Fibroblast of skin of right biceps (primary cell): ENCODE measurements around the gene LRPPRC.

ENCODE experiments used
- DNase-seq: peaks from one replicate; pipeline ENCODE4 v3.0.0-alpha.2; 2013

The LRPPRC gene

GRCh38 chr2:43853141-43854081 is 142.4 kb downstream of the LRPPRC start:
- no peak for DNase-seq

- DNase-seq, result no peak
Measured at GRCh38 chr2:43852196-43852730, 143.5 kb downstream of the LRPPRC start.

GRCh38 chr2:43851011-43851980 is 144.5 kb downstream of the LRPPRC start:
- no peak for DNase-seq

DNA sequence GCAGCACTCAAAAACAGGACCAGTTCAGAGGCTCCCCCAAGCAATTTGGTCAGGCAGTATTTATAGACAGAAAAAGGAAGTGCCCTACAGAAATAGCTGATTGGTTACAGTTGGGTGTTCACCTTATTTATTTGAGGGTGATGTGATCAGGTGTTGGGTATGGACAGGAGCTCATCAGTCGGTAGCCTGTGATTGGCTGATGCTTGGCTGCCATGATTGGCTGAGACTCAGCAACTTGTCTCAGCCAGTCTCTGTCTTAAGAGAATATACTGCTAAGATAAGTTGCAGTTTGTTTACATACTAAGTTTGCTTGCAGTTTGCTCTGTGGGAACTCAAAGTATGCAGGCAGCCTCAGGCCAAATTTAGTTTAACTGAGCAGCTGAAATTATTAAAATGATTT is 147.6 kb downstream of the LRPPRC start:
- no peak for DNase-seq

GRCh38 chr2:43846140-43846793 is 149.5 kb downstream of the LRPPRC start:
- no peak for DNase-seq

DNA sequence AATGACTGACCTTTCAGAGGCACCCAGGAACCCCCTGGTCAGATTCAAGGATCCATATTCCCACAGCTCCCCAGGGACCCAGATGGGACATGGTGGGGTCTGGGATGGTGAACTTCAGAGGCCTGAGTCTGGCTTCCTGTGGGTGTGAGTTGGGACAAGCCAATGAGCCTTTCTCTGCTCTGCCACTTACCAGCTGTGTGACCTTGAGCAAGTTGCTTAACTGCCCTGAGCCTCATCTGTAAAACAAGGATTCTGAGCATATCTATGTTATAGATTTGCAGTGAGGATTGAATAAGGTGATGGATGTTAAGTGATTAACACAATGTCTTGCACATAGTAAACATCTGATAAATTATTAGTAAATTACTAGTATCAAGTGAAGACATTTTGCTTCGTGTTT is 150.6 kb downstream of the LRPPRC start:
- no peak for DNase-seq

GRCh38 chr2:43842866-43843226 is 152.9 kb downstream of the LRPPRC start:
- no peak for DNase-seq

GRCh38 chr2:43841949-43842865 is 153.6 kb downstream of the LRPPRC start:
- DNase-seq, result no peak

GRCh38 chr2:43840965-43841364 is 154.8 kb downstream of the LRPPRC start:
- DNase-seq, result no peak

DNA sequence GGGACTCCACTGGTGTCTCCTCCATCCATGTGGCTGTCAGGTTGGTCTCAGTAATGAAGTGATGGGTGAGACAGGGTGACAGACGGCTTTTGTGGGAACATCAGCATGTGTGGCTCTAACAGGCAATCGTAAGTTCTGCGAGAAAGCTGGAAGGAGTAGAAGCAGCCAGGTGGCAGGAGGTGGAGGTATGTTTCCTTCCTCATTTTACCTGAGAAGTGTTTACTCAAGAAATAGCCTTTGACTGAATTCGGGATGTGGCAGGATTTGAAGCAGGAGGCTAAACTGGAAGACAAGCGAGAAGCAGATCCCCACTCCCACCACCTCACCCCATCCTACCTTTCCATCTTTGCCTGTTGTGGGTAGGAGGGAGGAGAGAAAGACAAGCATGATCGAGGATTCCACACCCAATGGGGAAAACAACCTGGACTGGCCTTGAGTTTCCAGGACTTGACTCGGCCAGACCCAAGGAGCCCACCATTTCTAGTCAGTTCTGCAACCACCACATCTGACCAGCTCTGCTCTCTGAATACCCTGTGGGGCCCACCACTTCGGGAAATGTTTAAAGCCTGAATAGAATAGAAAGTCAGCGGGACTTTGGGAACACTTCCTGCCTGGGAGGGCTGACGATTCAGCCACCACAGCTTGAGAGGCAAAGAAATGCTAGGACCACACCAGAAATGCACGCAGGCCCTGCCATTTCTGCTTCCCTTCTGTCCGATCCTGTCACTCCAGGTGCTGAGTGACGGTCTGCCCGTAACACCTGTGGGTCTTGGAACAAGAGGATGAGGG is 155.8 kb downstream of the LRPPRC start:
- DNase-seq, result no peak

- DNase-seq, result no peak
Measured at GRCh38 chr2:43838560-43839267, 157.1 kb downstream of the LRPPRC start, which contains the start of the genes ABCG5 and ABCG8. ABCG5 (minus strand) TSS chr2:43838839; CDS start chr2:43838679, 160 bp downstream. ABCG8 (plus strand) TSS chr2:43838971; CDS start chr2:43839054, 83 bp downstream.

- DNase-seq, result no peak
Measured at GRCh38 chr2:43837831-43838559, 157.8 kb downstream of the LRPPRC start.

- DNase-seq, result no peak
Measured at GRCh38 chr2:43837033-43837432, 158.8 kb downstream of the LRPPRC start.
